HepG2 (cell line): Measurements from ENCODE around the gene ZNF597. TPM values are rescaled to one million over a fixed set of nuclear protein-coding genes. Genes with fewer than 3 reads are reported as not detected.

ENCODE experiments used
- CHCHD3 ChIP-seq: sonication (generic); formaldehyde crosslinking; IDR thresholded peaks from 2 replicates; pipeline ENCODE4 v1.8.0; 2022; ENCODE audit warnings: mild to moderate bottlenecking, missing genetic modification reagents, moderate library complexity
- GPBP1L1 ChIP-seq: sonication (generic); formaldehyde crosslinking; IDR thresholded peaks from 2 replicates; pipeline ENCODE4 v1.5.0; 2020; ENCODE audit warnings: mild to moderate bottlenecking, missing genetic modification reagents
- GZF1 ChIP-seq: sonication (generic); formaldehyde crosslinking; IDR thresholded peaks from 2 replicates; pipeline ENCODE4 v1.5.1; 2020; ENCODE audit warnings: mild to moderate bottlenecking, missing genetic modification reagents
- LCORL ChIP-seq, 2 experiments: fragments of 450-650 bp in 1 of 2; sonication (generic) in 1 of 2; formaldehyde crosslinking in 1 of 2; IDR thresholded peaks; 2 replicates each; pipeline versions ENCODE4 v1.5.0 to v1.6.1; 2017 to 2020; ENCODE audit warnings: antibody characterized with exemption in 1 of 2, missing genetic modification reagents in 1 of 2
- PCBP1 ChIP-seq: fragments of 200-400 bp; formaldehyde crosslinking; IDR thresholded peaks from 2 replicates; pipeline ENCODE4 v1.6.1; 2017; ENCODE audit warnings: mild to moderate bottlenecking, low read depth, low read length, borderline replicate concordance
- PLRG1 ChIP-seq: fragments of 450-650 bp; conservative IDR thresholded peaks from 2 replicates; pipeline ENCODE4 v1.6.1; 2016
- RORA ChIP-seq: sonication (generic); formaldehyde crosslinking; IDR thresholded peaks from 2 replicates; pipeline ENCODE4 v1.5.0; 2020; ENCODE audit warnings: mild to moderate bottlenecking, missing genetic modification reagents, moderate library complexity
- THRA ChIP-seq: sonication (generic); formaldehyde crosslinking; IDR thresholded peaks from 2 replicates; pipeline ENCODE4 v1.4.0; 2020; ENCODE audit warnings: missing genetic modification reagents, borderline replicate concordance
- ZBED4 ChIP-seq: sonication (generic); formaldehyde crosslinking; IDR thresholded peaks from 2 replicates; pipeline ENCODE4 v1.4.0; 2020; ENCODE audit warnings: missing genetic modification reagents, borderline replicate concordance
- ZFAT ChIP-seq: sonication (generic); formaldehyde crosslinking; conservative IDR thresholded peaks from 2 replicates; pipeline ENCODE4 v1.8.1; 2023; ENCODE audit warnings: missing genetic modification reagents, inconsistent platforms
- ZNF407 ChIP-seq: sonication (generic); formaldehyde crosslinking; IDR thresholded peaks from one replicate; pipeline ENCODE4 v1.5.1; 2020; ENCODE audit warnings: mild to moderate bottlenecking, missing genetic modification reagents; ENCODE audit errors: not compliant biosample characterization
- polyA plus RNA-seq, 8 experiments: library from polyadenylated mRNA; depleted of rRNA in 3 of 8; stranded (reverse) in 7 of 8; unstranded in 1 of 8; fragments of >200 nt; fragmentation: Illumina TruSeq in 4 of 8; extraction: Trizol in 4 of 8; gene quantifications; 2 replicates each; pipeline versions ENCODE4 v1.2.1 to v1.2.3, GENCODE V29; 2011 to 2016; ENCODE audit warnings: low read depth in 4 of 8, missing spikeins in 1 of 8, mixed read lengths in 1 of 8; ENCODE audit not compliant: insufficient read depth in 1 of 8
- total RNA-seq, 5 experiments: library from RNA; depleted of rRNA; stranded (reverse); fragments of >200 nt; fragmentation: Illumina TruSeq; extraction: Trizol; gene quantifications; 2 replicates each; pipeline ENCODE4 v1.2.3, GENCODE V29; 2016; ENCODE audit warnings: low read depth in 1 of 5

Gene ZNF597
- total and polyA plus RNA-seq, 2 of the 13 experiments (the other 11 are each of a cell fraction or from before 2014, with no cell fraction given), result 1.3 to 2.4 TPM

- TF ChIP-seq GPBP1L1 (no peak), RORA (CRISPR knock-in tag) (no peak), PCBP1 (no peak), CHCHD3 (CRISPR knock-in tag) (no peak), GZF1 (CRISPR knock-in tag) (no peak), PLRG1 (no peak), LCORL (IDR thresholded peaks at IDR 0.05) (no peak), LCORL (CRISPR knock-in tag; IDR thresholded peaks at IDR 0.05) (peak; percentile 66; the same call in 1 of the 2 replicates), ZFAT (CRISPR knock-in tag) (0 out of 2 replicates have a peak, but pooled peaks have one; percentile 29), ZBED4 (no peak), THRA (CRISPR knock-in tag) (no peak), ZNF407 (CRISPR knock-in tag) (peak; percentile 17)
These were observed 14.3 kb upstream of the ZNF597 start (continued) for GRCh38 chr16:3457434-3458252.
